ENCODE results near the gene SKAP2. TPM values are rescaled to one million over a fixed set of nuclear protein-coding genes. Genes with fewer than 3 reads are reported as not detected.
A peak's percentile ranks its signal among the peaks of the same experiment; 100 is the strongest.

The SKAP2 gene
- polyA plus RNA-seq, 3 donors = 19.2 to 204 (median 158) TPM

GRCh38 chr7:26624839-26625238 lies 239.6 kb downstream of the SKAP2 start:
- H3K4me3 ChIP-seq (replicated peaks in 1 of 3; ENCODE audit: low read depth in 2 of 3, low read length in 3 of 3) = no peak overlapping the region
- intact Hi-C loops (cut with micrococcal nuclease) = no loop called here
- no peaks in the 10 kb centered on the region for H3K36me3 ChIP-seq (replicated peaks in 1 of 2; ENCODE audit: control insufficient read depth in 1 of 2, insufficient read depth in 2 of 2, low read length in 2 of 2)
- H4K20me1 ChIP-seq (ENCODE audit: insufficient read depth, low read length) = no peaks in the 10 kb centered on the region
- H3K27me3 ChIP-seq (ENCODE audit: control insufficient read depth in 2 of 2, insufficient read depth in 2 of 2, low read length in 2 of 2) = no peaks in the 10 kb centered on the region
- Mint-ChIP-seq H3K4me3 (no peak overlapping the region), H3K36me3 (no peaks in the 10 kb centered on the region), H3K4me1 (no peaks in the 10 kb centered on the region), H3K9me3 (peaks cover 0 to 7% (median 0%) of the 10 kb centered on the region in 7 donors), H3K27me3 (ENCODE audit: low read depth in 3 of 3) (peaks cover 0 to 3% (median 0%) of the 10 kb centered on the region in 3 donors), H3K27ac (peak overlapping the region in 1 of 7 donors; percentile 17)
- H3K27ac ChIP-seq (ENCODE audit: low read depth in 1 of 2, low read length in 2 of 2) = no peak overlapping the region
- H3K9me3 ChIP-seq (replicated peaks in 1 of 2; ENCODE audit: control insufficient read depth in 1 of 2, insufficient read depth in 1 of 2, low read length in 2 of 2) = no peaks in the 10 kb centered on the region
- DNase-seq = no peak
- no peak overlapping the region for H2AFZ ChIP-seq (ENCODE audit: insufficient read depth, low read depth, low read length, poor library complexity, severe bottlenecking)
- no peak for TF ChIP-seq CTCF (IDR thresholded peaks at IDR 0.05)
- H3K9ac ChIP-seq (ENCODE audit: insufficient read depth, low read length, poor library complexity, severe bottlenecking) = no peak overlapping the region
- H3K4me1 ChIP-seq (ENCODE audit: control insufficient read depth in 1 of 2, insufficient read depth in 2 of 2, low read length in 2 of 2) = no peaks in the 10 kb centered on the region
- WGBS (ENCODE audit: insufficient coverage) = 94% methylated on average over 10 of the region's 12 CpGs
- no peak overlapping the region for H3K4me2 ChIP-seq (replicated peaks; ENCODE audit: extremely low read depth, low read length, poor library complexity, severe bottlenecking)
- no peaks in the 10 kb centered on the region for H3K79me2 ChIP-seq (ENCODE audit: insufficient read depth, low read length)

GRCh38 chr7:26624431-26624830 lies 240.0 kb downstream of the SKAP2 start:
- no peak for DNase-seq
- H3K79me2 ChIP-seq (ENCODE audit: insufficient read depth, low read length) = no peaks in the 10 kb centered on the region
- H2AFZ ChIP-seq (ENCODE audit: insufficient read depth, low read depth, low read length, poor library complexity, severe bottlenecking) = no peak overlapping the region
- no peak for TF ChIP-seq CTCF (IDR thresholded peaks at IDR 0.05)
- no peak overlapping the region for H3K4me3 ChIP-seq (replicated peaks in 1 of 3; ENCODE audit: low read depth in 2 of 3, low read length in 3 of 3)
- 93% methylated on average over 2 of the region's 5 CpGs for WGBS (ENCODE audit: insufficient coverage)
- Mint-ChIP-seq H3K27ac (peak overlapping the region in 1 of 7 donors; percentile 17), H3K36me3 (no peaks in the 10 kb centered on the region), H3K4me1 (no peaks in the 10 kb centered on the region), H3K4me3 (no peak overlapping the region), H3K27me3 (ENCODE audit: low read depth in 3 of 3) (peaks cover 0 to 3% (median 0%) of the 10 kb centered on the region in 3 donors), H3K9me3 (peaks cover 0 to 7% (median 0%) of the 10 kb centered on the region in 7 donors)
- H3K36me3 ChIP-seq (replicated peaks in 1 of 2; ENCODE audit: control insufficient read depth in 1 of 2, insufficient read depth in 2 of 2, low read length in 2 of 2) = no peaks in the 10 kb centered on the region
- H4K20me1 ChIP-seq (ENCODE audit: insufficient read depth, low read length) = no peaks in the 10 kb centered on the region
- no peak overlapping the region for H3K4me2 ChIP-seq (replicated peaks; ENCODE audit: extremely low read depth, low read length, poor library complexity, severe bottlenecking)
- no peaks in the 10 kb centered on the region for H3K27me3 ChIP-seq (ENCODE audit: control insufficient read depth in 2 of 2, insufficient read depth in 2 of 2, low read length in 2 of 2)
- intact Hi-C loops (cut with micrococcal nuclease) = no loop called here
- H3K9ac ChIP-seq (ENCODE audit: insufficient read depth, low read length, poor library complexity, severe bottlenecking) = no peak overlapping the region
- H3K27ac ChIP-seq (ENCODE audit: low read depth in 1 of 2, low read length in 2 of 2) = no peak overlapping the region
- no peaks in the 10 kb centered on the region for H3K4me1 ChIP-seq (ENCODE audit: control insufficient read depth in 1 of 2, insufficient read depth in 2 of 2, low read length in 2 of 2)
- H3K9me3 ChIP-seq (replicated peaks in 1 of 2; ENCODE audit: control insufficient read depth in 1 of 2, insufficient read depth in 1 of 2, low read length in 2 of 2) = no peaks in the 10 kb centered on the region

Data from CD14-positive monocyte (primary cell).